GM19240 (cell line): ENCODE data around the gene MTCH2.
A peak's percentile ranks its signal among the peaks of the same experiment; 100 is the strongest.

Source experiments
- DNase-seq: peaks from one replicate; pipeline ENCODE4 v3.0.0; 2011; ENCODE audit warnings: low spot score; ENCODE audit not compliant: insufficient read length

Gene MTCH2

GRCh38 chr11:47589977-47590861 lies 52.1 kb downstream of the MTCH2 start:
- no peak for DNase-seq

DNA sequence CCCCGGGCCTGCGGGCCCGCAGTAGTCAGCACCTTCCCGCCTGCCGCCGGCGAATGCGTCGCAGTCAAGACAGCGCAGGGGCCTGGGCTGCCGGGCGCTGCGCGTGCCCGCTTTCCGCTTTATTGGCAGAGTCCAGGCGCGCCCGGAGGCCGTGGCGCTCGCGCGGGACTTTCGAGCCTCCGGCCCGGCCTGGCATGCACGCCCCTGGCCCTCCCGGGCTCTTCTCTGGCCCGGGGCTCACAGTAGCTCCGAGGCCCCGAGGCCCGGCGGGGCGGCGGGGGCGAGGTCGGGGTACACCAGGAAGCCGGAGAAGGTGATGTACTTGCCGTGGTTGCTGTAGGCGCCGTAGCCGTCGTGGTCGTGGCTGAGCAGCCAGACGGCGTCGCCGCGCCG lies 52.8 kb downstream of the MTCH2 start:
- no peak for DNase-seq

- no peak for DNase-seq
Measured at GRCh38 chr11:47589118-47589517, 53.2 kb downstream of the MTCH2 start.

DNA sequence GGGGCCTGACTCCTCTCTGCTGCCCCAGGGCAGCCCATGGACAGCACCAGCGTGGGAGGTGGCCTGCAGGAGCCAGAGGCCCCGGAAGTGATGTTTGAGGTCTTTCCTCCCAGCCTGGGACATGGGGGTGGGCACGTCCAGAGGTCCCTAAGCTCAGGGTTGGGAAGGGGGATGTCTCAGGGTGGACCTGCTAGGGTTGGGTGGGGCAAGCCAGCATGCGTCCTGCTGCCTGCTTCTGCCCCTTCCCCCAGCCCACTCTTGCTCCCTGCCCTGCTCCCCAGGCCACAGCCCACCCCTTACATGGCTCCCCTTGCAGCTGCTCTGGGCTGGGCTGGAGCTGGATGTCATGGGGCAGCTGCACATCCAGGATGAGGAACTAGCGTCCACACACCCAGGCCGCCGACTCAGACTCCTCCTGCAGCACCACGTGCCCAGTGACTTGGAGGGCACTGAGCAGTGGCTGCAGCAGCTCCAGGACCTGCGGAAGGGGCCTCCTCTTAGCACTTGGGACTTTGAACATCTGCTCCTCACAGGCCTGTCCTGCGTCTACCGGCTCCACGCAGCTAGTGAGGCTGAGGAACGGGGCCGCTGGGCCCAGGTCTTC lies 54.5 kb downstream of the MTCH2 start:
- no peak for DNase-seq

DNA sequence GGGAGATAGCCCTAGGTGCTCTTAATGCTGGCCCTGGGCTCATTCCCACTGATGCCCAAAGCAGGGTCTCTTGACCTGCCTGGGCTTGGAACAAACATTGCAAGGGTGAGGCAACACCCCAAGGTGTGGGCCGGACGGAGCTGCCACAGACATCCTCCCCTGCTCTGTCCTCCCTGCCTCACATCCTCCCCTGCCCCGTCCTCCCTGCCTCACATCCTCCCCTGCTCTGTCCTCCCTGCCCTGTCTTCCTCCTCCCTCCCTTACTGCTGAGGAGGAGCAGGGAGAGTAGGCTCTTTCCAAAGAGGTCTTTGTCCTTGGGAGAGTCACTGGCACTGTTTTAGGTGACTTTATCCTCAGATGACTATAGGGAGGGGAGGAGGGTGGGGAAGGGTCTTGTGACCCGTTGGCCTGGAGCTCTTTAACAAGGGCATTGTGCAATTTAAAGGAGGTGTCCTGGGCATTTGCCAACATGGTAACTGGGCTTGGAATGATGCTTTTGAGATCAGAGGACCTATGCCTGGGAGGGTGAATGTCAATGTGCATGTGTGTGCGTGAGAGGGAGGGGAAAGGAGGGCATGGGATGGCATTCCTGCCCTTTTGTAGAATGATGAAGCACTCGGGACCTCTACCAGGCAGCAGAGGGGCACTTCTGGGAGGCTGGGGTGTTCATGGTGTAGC lies 55.2 kb downstream of the MTCH2 start:
- DNase-seq, result no peak

DNA sequence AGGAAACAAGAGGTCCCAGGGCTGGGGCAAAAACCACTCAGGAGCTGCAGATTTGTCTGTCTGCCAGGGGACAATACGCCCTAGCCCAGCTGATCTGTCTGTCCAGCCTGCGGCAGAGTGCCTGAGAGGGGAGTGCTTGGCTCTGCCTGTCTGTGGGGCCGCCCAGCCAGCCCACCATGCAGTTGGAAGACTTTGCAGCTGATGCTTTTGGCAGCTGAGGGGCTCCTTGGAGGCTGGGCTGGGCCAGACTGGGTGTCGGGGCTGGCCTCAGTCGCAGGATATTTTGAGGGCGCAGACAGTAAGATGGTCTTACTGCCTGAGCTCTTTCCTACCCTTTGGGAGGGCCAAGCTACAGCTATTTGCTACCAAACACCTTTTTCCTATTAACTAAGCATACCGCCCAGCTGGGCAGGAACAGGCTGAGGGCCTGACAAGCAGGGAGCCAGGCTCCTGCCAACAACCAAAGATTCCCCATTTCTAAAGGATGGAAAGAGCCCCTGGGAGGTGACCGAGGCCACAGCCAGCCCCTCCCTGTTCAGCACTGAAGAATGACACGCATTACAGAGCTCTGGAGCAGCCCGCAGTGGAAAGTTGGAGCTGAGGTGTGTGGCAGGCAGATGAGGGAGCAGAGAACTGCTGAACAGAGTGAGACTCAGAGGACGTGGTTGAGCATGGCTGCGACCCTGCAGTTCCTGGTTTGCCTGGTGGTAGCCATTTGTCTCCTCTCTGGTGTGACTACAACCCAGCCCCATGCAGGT lies 56.1 kb downstream of the MTCH2 start, which contains the start of gene FAM180B:
TSS of gene FAM180B (plus strand) at position 581 of the 758 bp plus-strand sequence. CDS start at position 672, 91 bp downstream.
- no peak for DNase-seq

DNA sequence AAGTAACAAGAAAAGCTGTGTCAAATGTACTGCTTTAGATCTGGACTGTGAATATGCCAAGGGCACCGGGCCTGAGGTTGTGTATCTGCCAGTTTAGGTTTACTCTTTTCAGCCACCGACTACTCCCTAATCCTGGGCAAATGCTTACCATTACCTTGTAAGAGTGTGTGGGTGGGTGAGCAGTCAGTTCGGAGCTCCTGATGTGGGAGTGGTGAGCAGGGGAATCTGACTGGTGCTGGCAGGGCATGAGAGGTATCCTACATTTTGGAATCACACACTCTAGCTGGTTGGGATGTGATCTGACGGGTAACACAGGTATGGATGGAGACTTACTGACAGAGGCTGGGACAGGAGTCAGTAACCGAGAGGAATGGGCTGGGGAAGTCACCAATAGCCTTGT lies 58.5 kb downstream of the MTCH2 start:
- DNase-seq, result no peak

DNA sequence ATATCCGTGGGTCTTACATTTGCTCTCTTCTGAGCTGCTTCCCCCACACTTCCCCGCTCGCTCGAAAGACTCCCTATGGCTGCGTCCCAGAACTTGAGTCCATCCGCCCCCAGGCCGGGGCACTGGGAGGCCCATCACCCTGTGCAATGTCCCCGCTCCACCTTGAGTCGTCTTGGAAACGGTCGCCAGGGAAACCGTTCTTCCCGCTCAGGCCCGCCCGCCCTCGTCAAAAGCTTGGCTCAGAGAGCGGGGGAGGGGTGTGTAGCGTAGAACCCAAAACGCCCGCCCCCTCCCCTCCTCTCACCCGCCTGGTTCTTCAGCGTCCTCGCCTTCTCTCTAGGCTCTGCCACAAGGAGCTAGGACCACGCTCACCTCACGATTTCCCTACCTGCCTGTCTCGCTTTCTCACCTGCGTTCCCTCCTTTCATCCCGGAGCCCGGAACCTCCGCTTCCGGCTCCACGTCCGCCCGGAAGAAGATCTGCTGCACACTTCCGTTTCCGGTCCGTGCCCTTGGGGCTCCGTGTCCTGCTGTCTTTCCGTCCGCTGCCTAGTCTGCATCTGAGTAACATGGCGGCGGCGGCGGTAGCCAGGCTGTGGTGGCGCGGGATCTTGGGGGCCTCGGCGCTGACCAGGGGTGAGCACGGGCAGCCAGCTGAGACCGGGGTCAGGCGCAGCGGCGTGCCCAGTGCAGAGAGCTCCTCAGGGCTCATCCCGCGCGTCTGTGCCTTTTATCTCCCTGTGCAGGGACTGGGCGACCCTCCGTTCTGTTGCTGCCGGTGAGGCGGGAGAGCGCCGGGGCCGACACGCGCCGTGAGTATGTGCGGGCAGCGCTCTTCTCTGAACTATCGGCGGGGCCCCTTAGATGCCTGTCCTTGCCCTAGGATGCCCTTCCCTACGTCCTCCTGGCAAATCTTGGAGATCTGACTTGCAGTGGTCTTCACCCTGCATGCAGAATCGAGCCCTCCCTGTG lies 63.5 kb downstream of the MTCH2 start, which contains the start of the genes KBTBD4 and NDUFS3:
TSS of gene KBTBD4 (minus strand) at position 447 of the 971 bp plus-strand sequence. CDS start at position 428, 19 bp downstream.
TSS of gene NDUFS3 (plus strand) at position 551 of the 971 bp plus-strand sequence. CDS start at position 569, 18 bp downstream.
- peak; percentile 84 for DNase-seq

- no peak for DNase-seq
Measured at GRCh38 chr11:47577460-47578041, 64.8 kb downstream of the MTCH2 start.

DNA sequence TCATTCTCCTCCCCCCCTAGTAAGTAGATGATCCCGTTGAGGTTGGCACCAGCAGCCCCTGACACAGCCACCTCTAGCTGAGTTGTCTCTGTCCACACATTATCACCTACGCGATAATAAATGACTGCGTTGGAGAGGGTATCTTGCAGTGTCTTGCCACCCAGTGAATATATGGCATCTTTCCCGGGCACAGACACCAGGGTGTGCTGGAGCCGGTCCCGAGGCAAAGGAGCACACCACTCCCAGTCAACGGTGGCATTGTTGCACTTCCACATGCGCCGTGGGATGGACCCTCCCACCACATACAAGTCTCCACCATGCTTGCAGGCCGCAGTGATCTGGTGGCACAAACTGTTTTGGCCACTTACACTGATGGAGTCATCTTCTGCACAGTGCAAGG lies 69.0 kb downstream of the MTCH2 start:
- DNase-seq, result no peak

- no peak for DNase-seq
Measured at GRCh38 chr11:47572715-47573255, 69.6 kb downstream of the MTCH2 start.

DNA sequence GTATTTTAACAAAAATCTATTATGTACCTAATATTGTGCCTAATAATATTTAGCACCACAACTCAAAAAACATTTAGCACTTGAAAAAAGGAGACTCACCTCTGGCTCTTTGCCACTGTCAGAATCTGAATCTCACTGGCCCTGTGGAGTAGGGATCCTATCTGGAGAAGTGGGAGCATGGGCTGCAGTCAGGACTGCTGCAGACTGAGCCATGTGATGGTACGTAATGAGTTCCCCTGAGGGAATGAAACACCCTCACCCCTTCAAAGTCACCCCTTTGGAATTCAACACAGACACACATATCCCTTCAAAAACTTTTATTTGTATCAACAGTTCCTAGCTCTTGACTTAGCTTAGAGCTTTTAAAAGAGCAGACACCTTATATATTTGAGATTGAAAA lies 70.5 kb downstream of the MTCH2 start:
- no peak for DNase-seq

- DNase-seq, result no peak
Measured at GRCh38 chr11:47571357-47571729, 71.0 kb downstream of the MTCH2 start.

DNA sequence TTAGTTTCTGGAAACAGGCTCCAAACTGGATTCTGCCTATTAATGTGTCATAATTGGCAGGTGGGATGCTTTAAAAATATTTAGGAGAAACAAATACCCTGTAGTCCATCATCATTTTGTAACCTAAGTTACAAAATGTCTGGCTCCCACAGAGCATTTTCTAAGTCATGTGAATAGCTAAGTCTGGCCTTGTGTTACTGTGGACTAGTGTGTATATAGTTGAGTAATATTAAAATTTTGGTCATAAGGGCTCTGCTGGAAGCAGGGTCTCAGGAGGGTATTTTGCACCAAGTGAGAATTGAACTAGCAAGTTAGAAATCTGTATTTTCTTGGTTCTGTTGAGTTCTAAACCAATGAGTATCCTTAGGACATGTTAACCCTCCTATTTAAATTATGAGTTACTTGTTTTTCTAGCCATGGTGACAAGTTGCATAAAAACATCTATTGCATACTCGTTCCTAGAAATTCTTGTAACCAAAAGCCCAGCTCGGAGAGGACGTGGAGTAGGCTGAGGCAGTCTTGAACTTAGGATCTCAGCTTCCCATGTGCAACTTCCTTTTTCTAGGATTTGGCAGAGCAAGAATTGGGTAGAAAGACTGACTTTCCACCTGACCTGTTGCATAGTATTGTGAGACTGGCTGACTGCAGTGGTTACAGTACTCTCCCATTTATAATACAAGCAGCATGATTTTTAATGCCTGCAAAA lies 71.6 kb downstream of the MTCH2 start:
- DNase-seq, result no peak

GRCh38 chr11:47569646-47570045 lies 72.7 kb downstream of the MTCH2 start:
- DNase-seq, result no peak
